Heart left ventricle (tissue), 13 donors: Measurements from ENCODE around the gene TNFSF4.

Experiments
- POLR2A ChIP-seq, 2 donors: fragments of 450-650 bp; IDR thresholded peaks; one replicate each; pipeline ENCODE4 v1.6.1; 2017; ENCODE audit warnings: antibody characterized with exemption in 2 of 2, mild to moderate bottlenecking in 2 of 2, moderate library complexity in 2 of 2
- TF ChIP-seq, protein P1 (sequence below), 12 donors: fragments of 200-600 bp; sonication (generic) in 4 of 12; IDR thresholded peaks; one replicate each; pipeline versions ENCODE4 v1.5.0 to v1.8.0; 2018 to 2022; ENCODE audit warnings: antibody characterized with exemption in 12 of 12, mild to moderate bottlenecking in 5 of 12
- donor health status: ischemic (EF 13 %, LVEDD 7.1; RV severe dilation, severe dysfunction).
- donor health status: DM: no; HTN: yes; CAD: no.
- donor health status: DM: no; HTN: no; CAD: no.
- donor health status: ischemic (EF 25% LVEDD 6.9; RV normal size, moderate dysfunction).
- donor health status: ischemic (EF 25% LVEDD 5.7; RV mildly dilated, moderate dysfunction).
- donor health status: ischemic (EF 35%, LVEDD 5.7; RV mildly dilated, moderate dysfunction).
- donor health status: nonischemic (EF 11% LVEDD 7.7; RV severe dilation, severe dysfunction).
- donor health status: DM: yes; HTN: yes; CAD: no.
- donor health status: PGD.
- donor health status: ischemic (EF 29% LVEDD 5.4; RV normal size, mild dysfunction).
- donor health status: nonischemic (EF 23%, LVEDD 6.1; RV moderate dilation, normal function).

- TF ChIP-seq, protein P1, sequence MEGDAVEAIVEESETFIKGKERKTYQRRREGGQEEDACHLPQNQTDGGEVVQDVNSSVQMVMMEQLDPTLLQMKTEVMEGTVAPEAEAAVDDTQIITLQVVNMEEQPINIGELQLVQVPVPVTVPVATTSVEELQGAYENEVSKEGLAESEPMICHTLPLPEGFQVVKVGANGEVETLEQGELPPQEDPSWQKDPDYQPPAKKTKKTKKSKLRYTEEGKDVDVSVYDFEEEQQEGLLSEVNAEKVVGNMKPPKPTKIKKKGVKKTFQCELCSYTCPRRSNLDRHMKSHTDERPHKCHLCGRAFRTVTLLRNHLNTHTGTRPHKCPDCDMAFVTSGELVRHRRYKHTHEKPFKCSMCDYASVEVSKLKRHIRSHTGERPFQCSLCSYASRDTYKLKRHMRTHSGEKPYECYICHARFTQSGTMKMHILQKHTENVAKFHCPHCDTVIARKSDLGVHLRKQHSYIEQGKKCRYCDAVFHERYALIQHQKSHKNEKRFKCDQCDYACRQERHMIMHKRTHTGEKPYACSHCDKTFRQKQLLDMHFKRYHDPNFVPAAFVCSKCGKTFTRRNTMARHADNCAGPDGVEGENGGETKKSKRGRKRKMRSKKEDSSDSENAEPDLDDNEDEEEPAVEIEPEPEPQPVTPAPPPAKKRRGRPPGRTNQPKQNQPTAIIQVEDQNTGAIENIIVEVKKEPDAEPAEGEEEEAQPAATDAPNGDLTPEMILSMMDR (IDR thresholded peaks at IDR 0.05): no peak
- TF ChIP-seq POLR2A (IDR thresholded peaks at IDR 0.05): no peak
These were observed 5.9 kb upstream of the TNFSF4 start for GRCh38 chr1:173212952-173213491.
